Adrenal gland (tissue), 5 donors: ENCODE results near the gene C1orf216.

ENCODE experiments used
- POLR2A ChIP-seq, 2 donors: fragments of 450-650 bp; IDR thresholded peaks; one replicate each; pipeline ENCODE4 v1.6.1; 2017; ENCODE audit warnings: antibody characterized with exemption in 2 of 2, mild to moderate bottlenecking in 2 of 2, moderate library complexity in 1 of 2
- TF ChIP-seq, protein P1 (sequence below), 6 experiments: fragments of 450-650 bp in 4 of 6; fragments of 200-600 bp in 2 of 6; sonication (generic) in 1 of 6; IDR thresholded peaks; 1 replicate in 5 of 6; 2 replicates in 1 of 6; pipeline versions ENCODE4 v1.5.1 to v1.8.0; 2016 to 2021; ENCODE audit warnings: antibody characterized with exemption in 6 of 6, mild to moderate bottlenecking in 2 of 6, moderate library complexity in 1 of 6
- donor health status: DM: no; HTN: no; CAD: no.

DNA sequence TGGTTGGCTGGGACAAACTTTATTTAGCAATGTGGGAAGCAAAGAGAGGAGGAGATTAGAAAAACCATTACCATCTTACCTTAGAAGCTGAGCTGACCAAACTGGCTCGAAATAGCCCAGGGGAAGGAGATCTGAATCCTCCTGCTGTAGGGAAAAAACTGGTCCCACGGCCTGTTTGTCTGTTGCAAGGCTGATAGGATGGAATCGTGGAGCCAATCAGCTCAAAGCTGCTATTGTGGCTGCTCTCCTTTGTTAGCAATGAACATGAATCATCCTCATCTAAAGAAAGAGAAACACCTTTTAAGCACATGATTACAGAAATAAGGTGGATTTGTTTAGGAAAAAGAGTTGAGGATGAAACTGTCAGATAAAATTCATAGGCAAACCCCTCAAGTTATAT, 29.6 kb upstream of the C1orf216 start:
- no peak for TF ChIP-seq POLR2A (IDR thresholded peaks at IDR 0.05)
- TF ChIP-seq, protein P1, sequence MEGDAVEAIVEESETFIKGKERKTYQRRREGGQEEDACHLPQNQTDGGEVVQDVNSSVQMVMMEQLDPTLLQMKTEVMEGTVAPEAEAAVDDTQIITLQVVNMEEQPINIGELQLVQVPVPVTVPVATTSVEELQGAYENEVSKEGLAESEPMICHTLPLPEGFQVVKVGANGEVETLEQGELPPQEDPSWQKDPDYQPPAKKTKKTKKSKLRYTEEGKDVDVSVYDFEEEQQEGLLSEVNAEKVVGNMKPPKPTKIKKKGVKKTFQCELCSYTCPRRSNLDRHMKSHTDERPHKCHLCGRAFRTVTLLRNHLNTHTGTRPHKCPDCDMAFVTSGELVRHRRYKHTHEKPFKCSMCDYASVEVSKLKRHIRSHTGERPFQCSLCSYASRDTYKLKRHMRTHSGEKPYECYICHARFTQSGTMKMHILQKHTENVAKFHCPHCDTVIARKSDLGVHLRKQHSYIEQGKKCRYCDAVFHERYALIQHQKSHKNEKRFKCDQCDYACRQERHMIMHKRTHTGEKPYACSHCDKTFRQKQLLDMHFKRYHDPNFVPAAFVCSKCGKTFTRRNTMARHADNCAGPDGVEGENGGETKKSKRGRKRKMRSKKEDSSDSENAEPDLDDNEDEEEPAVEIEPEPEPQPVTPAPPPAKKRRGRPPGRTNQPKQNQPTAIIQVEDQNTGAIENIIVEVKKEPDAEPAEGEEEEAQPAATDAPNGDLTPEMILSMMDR (IDR thresholded peaks at IDR 0.05), result no peak
